PFSK-1 (cell line): Measurements from ENCODE around the gene LCAT.

Source experiments
- FOXP2 ChIP-seq: optimal IDR thresholded peaks from 2 replicates; pipeline ENCODE3; 2011; ENCODE audit warnings: borderline replicate concordance, control low read depth, inconsistent platforms; ENCODE audit not compliant: insufficient read depth; ENCODE audit errors: extremely low read length, extremely low read depth
- POLR2AphosphoS5 ChIP-seq: IDR thresholded peaks from 2 replicates; pipeline ENCODE4 v1.6.1; 2012; ENCODE audit warnings: low read depth, mild to moderate bottlenecking, control low read depth, low read length, moderate library complexity
- REST ChIP-seq, 2 experiments: IDR thresholded peaks; 2 replicates each; pipeline versions ENCODE4 v1.6.1 to v1.8.0; 2011 to 2012; ENCODE audit warnings: low read depth in 2 of 2, low read length in 2 of 2, control low read depth in 1 of 2, inconsistent platforms in 1 of 2, mild to moderate bottlenecking in 1 of 2, moderate library complexity in 1 of 2; ENCODE audit not compliant: insufficient read depth in 1 of 2
- SIN3A ChIP-seq: IDR thresholded peaks from 2 replicates; pipeline ENCODE4 v1.6.1; 2012; ENCODE audit warnings: mild to moderate bottlenecking, low read length, moderate library complexity, borderline replicate concordance; ENCODE audit not compliant: insufficient read depth
- TAF1 ChIP-seq: IDR thresholded peaks from 2 replicates; pipeline ENCODE4 v1.6.1; 2012; ENCODE audit warnings: low read length, control low read depth, borderline replicate concordance; ENCODE audit not compliant: insufficient read depth

Gene LCAT

GRCh38 chr16:67965668-67966548, 22.0 kb upstream of the LCAT start:
- no peak for TF ChIP-seq POLR2AphosphoS5
- no peak for TF ChIP-seq REST (IDR thresholded peaks at IDR 0.05; ENCODE audit: insufficient read depth in 1 of 2, low read depth in 2 of 2, low read length in 2 of 2)
- no peak for TF ChIP-seq FOXP2
- TF ChIP-seq SIN3A: no peak
- TF ChIP-seq TAF1: no peak

- TF ChIP-seq REST (IDR thresholded peaks at IDR 0.05; ENCODE audit: insufficient read depth in 1 of 2, low read depth in 2 of 2, low read length in 2 of 2) (no peak), TAF1 (no peak), POLR2AphosphoS5 (no peak), SIN3A (no peak), FOXP2 (no peak)
Observed at GRCh38 chr16:67964477-67965131, 20.7 kb upstream of the LCAT start.

- TF ChIP-seq POLR2AphosphoS5 (no peak), SIN3A (no peak), FOXP2 (no peak), TAF1 (no peak), REST (IDR thresholded peaks at IDR 0.05; ENCODE audit: insufficient read depth in 1 of 2, low read depth in 2 of 2, low read length in 2 of 2) (no peak)
Observed at GRCh38 chr16:67963662-67964321, 19.9 kb upstream of the LCAT start.

GRCh38 chr16:67963292-67963661, 19.4 kb upstream of the LCAT start:
- no peak for TF ChIP-seq REST (IDR thresholded peaks at IDR 0.05; ENCODE audit: insufficient read depth in 1 of 2, low read depth in 2 of 2, low read length in 2 of 2)
- no peak for TF ChIP-seq TAF1
- TF ChIP-seq POLR2AphosphoS5: no peak
- no peak for TF ChIP-seq FOXP2
- TF ChIP-seq SIN3A: no peak
